Esophagus squamous epithelium (tissue), 5 donors: ENCODE measurements around the gene KAZN. TPM values are rescaled to one million over a fixed set of nuclear protein-coding genes. Genes with fewer than 3 reads are reported as not detected.
A peak's percentile ranks its signal among the peaks of the same experiment; 100 is the strongest.

Experiments
- DNase-seq: peaks from one replicate; lab custom pipeline; 2025; lab: John Stamatoyannopoulos, UW
- H3K27ac ChIP-seq, 4 donors: fragments of 200-600 bp; sonication (generic); one replicate each; pipeline ENCODE4 v1.5.1; 2016 to 2019; ENCODE audit warnings: mild to moderate bottlenecking in 1 of 4
- H3K27me3 ChIP-seq, 4 donors: fragments of 200-600 bp; sonication (generic); 1 replicate in 3 of 4; 2 replicates in 1 of 4; pipeline versions ENCODE4 v1.5.1 to v1.6.0; 2017 to 2021; ENCODE audit warnings: antibody characterized with exemption in 1 of 4
- H3K36me3 ChIP-seq, 3 donors: fragments of 200-600 bp; sonication (generic); one replicate each; pipeline ENCODE4 v1.5.1; 2016 to 2019
- H3K4me1 ChIP-seq, 3 donors: fragments of 200-600 bp; sonication (generic); one replicate each; pipeline ENCODE4 v1.5.1; 2017 to 2019
- H3K4me3 ChIP-seq, 4 donors: fragments of 200-600 bp; sonication (generic); 1 replicate in 3 of 4; 2 replicates in 1 of 4; pipeline ENCODE4 v1.5.1; 2016 to 2019; ENCODE audit warnings: mild to moderate bottlenecking in 2 of 4, moderate library complexity in 1 of 4
- H3K9me3 ChIP-seq, 3 donors: fragments of 200-600 bp; sonication (generic); one replicate each; pipeline ENCODE4 v1.5.1; 2016 to 2019
- POLR2A ChIP-seq, 4 donors: fragments of 450-650 bp; IDR thresholded peaks; one replicate each; pipeline ENCODE4 v1.6.1; 2017; ENCODE audit warnings: antibody characterized with exemption in 4 of 4, mild to moderate bottlenecking in 4 of 4, moderate library complexity in 3 of 4
- WGBS, 2 donors: methylation state at CpG; one replicate each; pipeline ENCODE4 v1.1.5; 2018; 5-methylcytosine and 5-hydroxymethylcytosine counted together
- intact Hi-C: fragments of 100-400 bp; cut with DNase I; formaldehyde crosslinking; loops from one replicate; pipeline ENCODE4 v1.15.0; 2022
- total RNA-seq, 4 donors: library from RNA; depleted of rRNA; stranded (reverse); fragments of >200 nt; gene quantifications; one replicate each; pipeline ENCODE4 v1.1.0, GENCODE V29; 2016
- TF ChIP-seq, protein P1 (sequence below), 6 experiments: fragments of 450-650 bp in 4 of 6; fragments of 200-600 bp in 2 of 6; sonication (generic) in 2 of 6; IDR thresholded peaks; one replicate each; pipeline ENCODE4 v1.5.1; 2016 to 2019; ENCODE audit warnings: antibody characterized with exemption in 6 of 6, mild to moderate bottlenecking in 4 of 6, moderate library complexity in 4 of 6
- donor health status: DM: yes; HTN: yes; CAD: no.

The KAZN gene
- total RNA-seq, 4 donors from 2014 or later = 25.0 to 54.5 (median 30.8) TPM

DNA sequence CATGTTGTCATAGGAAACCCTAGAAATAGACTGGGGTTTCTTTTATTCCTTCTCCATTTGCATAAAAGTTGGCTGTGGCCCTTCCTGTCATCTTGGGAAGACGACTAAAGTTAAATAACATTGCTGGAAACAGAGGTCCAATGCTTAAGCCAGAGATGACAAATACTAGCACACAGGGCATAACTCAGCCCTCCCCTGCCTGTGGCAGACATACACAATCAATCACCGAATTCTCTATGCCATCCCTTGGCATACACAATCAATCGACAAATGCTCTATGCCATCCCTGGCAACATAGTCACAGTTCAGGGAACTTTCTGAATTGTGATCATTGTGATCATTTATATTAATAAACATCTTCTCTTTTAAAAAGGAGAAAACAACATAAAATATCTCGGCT, 229.4 kb downstream of the KAZN start:
- Histone ChIP-seq H3K27ac (no peak overlapping the region), H3K4me1 (no peaks in the 10 kb centered on the region), H3K9me3 (no peaks in the 10 kb centered on the region), H3K27me3 (no peaks in the 10 kb centered on the region), H3K36me3 (no peaks in the 10 kb centered on the region), H3K4me3 (no peak overlapping the region)
- 76 to 86% methylated on average over 4 of the region's 4 CpGs for WGBS, 2 donors
- no peak for DNase-seq
- TF ChIP-seq, protein P1, sequence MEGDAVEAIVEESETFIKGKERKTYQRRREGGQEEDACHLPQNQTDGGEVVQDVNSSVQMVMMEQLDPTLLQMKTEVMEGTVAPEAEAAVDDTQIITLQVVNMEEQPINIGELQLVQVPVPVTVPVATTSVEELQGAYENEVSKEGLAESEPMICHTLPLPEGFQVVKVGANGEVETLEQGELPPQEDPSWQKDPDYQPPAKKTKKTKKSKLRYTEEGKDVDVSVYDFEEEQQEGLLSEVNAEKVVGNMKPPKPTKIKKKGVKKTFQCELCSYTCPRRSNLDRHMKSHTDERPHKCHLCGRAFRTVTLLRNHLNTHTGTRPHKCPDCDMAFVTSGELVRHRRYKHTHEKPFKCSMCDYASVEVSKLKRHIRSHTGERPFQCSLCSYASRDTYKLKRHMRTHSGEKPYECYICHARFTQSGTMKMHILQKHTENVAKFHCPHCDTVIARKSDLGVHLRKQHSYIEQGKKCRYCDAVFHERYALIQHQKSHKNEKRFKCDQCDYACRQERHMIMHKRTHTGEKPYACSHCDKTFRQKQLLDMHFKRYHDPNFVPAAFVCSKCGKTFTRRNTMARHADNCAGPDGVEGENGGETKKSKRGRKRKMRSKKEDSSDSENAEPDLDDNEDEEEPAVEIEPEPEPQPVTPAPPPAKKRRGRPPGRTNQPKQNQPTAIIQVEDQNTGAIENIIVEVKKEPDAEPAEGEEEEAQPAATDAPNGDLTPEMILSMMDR (IDR thresholded peaks at IDR 0.05) = no peak
- TF ChIP-seq POLR2A (IDR thresholded peaks at IDR 0.05) = no peak
- intact Hi-C loops = no loop called here

DNA sequence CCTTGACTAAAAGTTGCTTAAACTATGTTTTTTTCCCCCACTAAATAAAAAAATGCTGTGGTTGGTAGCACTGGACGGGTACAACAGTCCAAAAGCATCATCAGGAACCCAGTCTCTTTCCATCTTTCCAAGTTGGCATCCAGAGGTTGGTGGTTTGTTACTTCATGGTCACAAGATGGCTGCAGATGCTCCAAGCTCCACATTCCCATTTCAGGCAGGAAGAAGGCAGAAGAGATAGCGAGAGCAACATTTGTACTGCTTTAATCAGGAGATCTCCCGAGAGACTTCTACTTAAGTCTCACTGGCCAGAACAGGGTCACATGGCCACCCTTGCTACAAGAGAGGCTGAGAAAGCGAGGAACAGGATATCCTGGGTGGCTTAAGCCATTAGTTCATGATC, 230.2 kb downstream of the KAZN start:
- no peak for TF ChIP-seq POLR2A (IDR thresholded peaks at IDR 0.05)
- TF ChIP-seq, protein P1 (IDR thresholded peaks at IDR 0.05) = no peak

DNA sequence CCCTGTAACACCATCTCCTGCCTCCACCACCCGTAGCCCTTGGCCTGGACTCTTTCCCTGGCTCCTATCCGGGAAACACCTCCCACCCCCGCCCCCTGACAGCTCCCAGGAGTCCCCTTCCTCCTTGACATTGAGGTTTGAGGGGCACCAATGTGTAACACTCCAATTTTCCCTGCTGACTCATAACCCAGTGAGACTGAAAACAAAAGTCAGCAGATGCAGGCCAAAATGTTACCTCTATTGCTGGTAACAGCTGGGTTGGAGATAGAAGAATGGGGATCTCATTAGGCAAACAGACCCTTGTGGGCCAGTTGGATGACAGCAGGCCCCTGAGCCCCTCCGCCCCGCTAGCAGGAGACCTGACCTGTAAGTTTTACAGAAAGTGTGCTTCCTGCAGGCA, 237.2 kb downstream of the KAZN start:
- 29 to 64% methylated on average over 2 to 3 of the region's 5 CpGs for WGBS, 2 donors
- TF ChIP-seq, protein P1 (IDR thresholded peaks at IDR 0.05) = no peak
- no peak for TF ChIP-seq POLR2A (IDR thresholded peaks at IDR 0.05)
- no peak overlapping the region for H3K4me3 ChIP-seq
- peaks cover 0 to 42% (median 0%) of the 10 kb centered on the region in 3 donors for H3K4me1 ChIP-seq
- peak overlapping the region in 1 of 4 donors; percentile 14 for H3K27ac ChIP-seq
- H3K27me3 ChIP-seq = no peaks in the 10 kb centered on the region
- H3K36me3 ChIP-seq = no peaks in the 10 kb centered on the region
- intact Hi-C loops = no loop called here
- peaks cover 0 to 1% (median 0%) of the 10 kb centered on the region in 3 donors for H3K9me3 ChIP-seq
- no peak for DNase-seq

More for the DNA sequence above, 230.2 kb downstream of the KAZN start:
- Histone ChIP-seq H3K36me3 (no peaks in the 10 kb centered on the region), H3K4me3 (no peak overlapping the region), H3K9me3 (no peaks in the 10 kb centered on the region), H3K27me3 (no peaks in the 10 kb centered on the region), H3K27ac (no peak overlapping the region), H3K4me1 (peaks cover 0 to 6% (median 0%) of the 10 kb centered on the region in 3 donors)
- no peak for DNase-seq
- WGBS, 2 donors = 49 to 98% methylated on average over 4 of the region's 4 CpGs
- intact Hi-C loops = no loop called here

DNA sequence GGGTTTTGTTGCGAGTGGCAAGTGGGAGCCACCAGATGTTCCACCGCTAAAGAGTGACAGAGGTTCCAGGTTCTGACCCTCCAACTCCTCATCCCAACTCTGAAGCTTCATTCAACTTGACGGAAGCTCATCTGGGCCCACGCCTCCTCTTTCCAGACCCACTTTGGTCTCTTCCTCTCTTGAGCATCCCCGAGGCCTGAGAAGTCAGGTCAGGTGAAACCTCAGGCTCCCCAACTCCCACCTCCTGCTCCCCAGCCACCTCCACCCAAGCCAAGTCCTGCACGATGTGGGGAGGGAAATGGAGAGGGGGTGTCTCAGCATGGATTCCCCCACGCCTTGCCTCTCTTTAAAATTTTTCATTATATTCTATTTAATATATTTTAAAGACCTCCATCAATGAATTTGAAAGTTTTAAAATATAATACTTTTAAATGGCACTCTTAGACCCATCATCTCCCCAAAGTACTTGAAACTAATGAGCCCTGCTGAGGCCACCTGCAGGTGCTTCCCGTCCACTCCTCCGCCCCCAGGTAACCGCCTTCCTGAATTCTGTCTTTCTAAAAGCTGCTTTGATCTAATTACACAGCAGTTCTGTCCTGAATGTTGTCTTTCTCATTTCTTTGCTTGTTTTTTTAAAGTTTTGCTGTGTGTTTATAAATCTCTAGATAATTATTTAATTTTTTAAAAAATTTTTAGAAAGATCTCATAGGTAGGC, 238.1 kb downstream of the KAZN start:
- Histone ChIP-seq H3K4me1 (peaks cover 0 to 42% (median 0%) of the 10 kb centered on the region in 3 donors), H3K9me3 (peaks cover 0 to 9% (median 3%) of the 10 kb centered on the region in 3 donors), H3K27me3 (no peaks in the 10 kb centered on the region), H3K36me3 (no peaks in the 10 kb centered on the region), H3K4me3 (no peak overlapping the region), H3K27ac (no peak overlapping the region)
- intact Hi-C loops = no loop called here
- DNase-seq = no peak
- TF ChIP-seq, protein P1 (IDR thresholded peaks at IDR 0.05) = no peak
- TF ChIP-seq POLR2A (IDR thresholded peaks at IDR 0.05) = no peak
- 85 to 89% methylated on average over 8 to 9 of the region's 10 CpGs for WGBS, 2 donors

DNA sequence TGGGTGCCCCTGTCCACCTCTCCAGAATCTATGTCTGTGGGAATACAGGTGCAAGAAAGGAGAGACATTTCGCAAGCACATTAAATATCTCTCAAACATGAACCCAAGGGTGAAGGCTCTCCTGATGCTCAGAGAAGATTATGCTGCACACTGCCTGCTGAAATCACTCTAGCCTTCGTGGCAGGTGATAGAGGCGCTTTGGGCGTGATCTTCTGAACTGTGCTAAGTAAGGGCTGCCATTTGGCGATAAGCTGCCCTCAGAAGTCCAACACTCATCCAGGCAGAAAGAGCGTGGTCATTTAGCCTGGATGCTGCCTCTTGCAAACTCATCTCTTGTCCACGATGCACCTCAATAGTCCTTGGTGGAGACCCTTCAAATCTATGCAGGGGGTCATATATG, 241.9 kb downstream of the KAZN start:
- no peak overlapping the region for H3K4me3 ChIP-seq
- no peak for DNase-seq
- H3K36me3 ChIP-seq = no peaks in the 10 kb centered on the region
- H3K9me3 ChIP-seq = peaks cover 0 to 20% (median 13%) of the 10 kb centered on the region in 3 donors
- no peaks in the 10 kb centered on the region for H3K27me3 ChIP-seq
- 75 to 90% methylated on average over 1 to 5 of the region's 7 CpGs for WGBS, 2 donors
- no peak overlapping the region for H3K27ac ChIP-seq
- no peak for TF ChIP-seq POLR2A (IDR thresholded peaks at IDR 0.05)
- TF ChIP-seq, protein P1 (IDR thresholded peaks at IDR 0.05) = no peak
- peaks cover 0 to 55% (median 14%) of the 10 kb centered on the region in 3 donors for H3K4me1 ChIP-seq
- intact Hi-C loops = no loop called here
